HFFc6 (cell line): ENCODE results near the gene PDZD11. TPM values are rescaled to one million over a fixed set of nuclear protein-coding genes. Genes with fewer than 3 reads are reported as not detected.

Experiments
- DNase-seq: peaks from one replicate; pipeline ENCODE4 v3.0.0-alpha.2; 2018
- H3K27ac Mint-ChIP-seq: 2 replicates; pipeline ENCODE4 v1.8.0; 2020; ENCODE audit warnings: mild to moderate bottlenecking, mixed read lengths
- H3K27me3 Mint-ChIP-seq: 2 replicates; pipeline ENCODE4 v1.8.0; 2021; ENCODE audit warnings: mild to moderate bottlenecking, moderate library complexity, mixed read lengths; ENCODE audit not compliant: insufficient read depth
- H3K36me3 Mint-ChIP-seq: 2 replicates; pipeline ENCODE4 v1.8.0; 2021; ENCODE audit warnings: low read depth, mixed read lengths
- H3K4me1 Mint-ChIP-seq: 2 replicates; pipeline ENCODE4 v1.8.0; 2020; ENCODE audit warnings: low read depth, mixed read lengths
- H3K4me3 Mint-ChIP-seq: 2 replicates; pipeline ENCODE4 v1.8.0; 2020; ENCODE audit warnings: mild to moderate bottlenecking, moderate library complexity, mixed read lengths
- H3K9me3 Mint-ChIP-seq: 2 replicates; pipeline ENCODE4 v1.8.0; 2020; ENCODE audit warnings: mild to moderate bottlenecking, mixed read lengths
- total RNA-seq, 6 experiments: library from RNA; stranded (reverse); fragmentation: NEBNext Ultra II Directional; extraction: Animal tissue kit (Norgen Biotek cat#: 25700); gene quantifications; 2 replicates in 1 of 6; 3 replicates in 5 of 6; pipeline ENCODE4 v1.2.3, GENCODE V29; 2021
- TF ChIP-seq, protein P1 (sequence below): fragments of 200-600 bp; sonication (generic); IDR thresholded peaks from 2 replicates; pipeline ENCODE4 v1.5.0; 2021; ENCODE audit warnings: antibody characterized with exemption, mild to moderate bottlenecking

PDZD11 gene
- total RNA-seq, 6 experiments from 2014 or later, result 72.7 to 89.5 (median 87.1) TPM

DNA sequence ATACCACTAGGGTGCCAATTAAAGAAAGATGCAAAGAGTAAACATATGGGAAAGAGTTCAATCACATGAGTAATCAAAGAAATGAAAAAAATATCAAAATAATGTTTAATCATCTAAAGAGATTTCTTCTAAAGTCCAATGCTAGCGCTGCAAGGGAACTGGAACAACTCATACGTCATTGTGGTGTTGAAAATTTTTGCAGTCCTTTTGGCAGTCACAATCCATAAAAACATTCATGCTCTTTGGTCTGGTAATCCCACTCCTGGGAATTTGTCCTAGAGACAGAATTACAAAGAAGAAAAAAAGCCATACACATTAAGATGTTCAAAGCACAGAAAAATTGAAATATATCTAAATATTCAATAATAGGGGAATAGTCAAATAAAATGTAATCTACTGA lies 34.3 kb downstream of the PDZD11 start:
- Mint-ChIP-seq H3K9me3 (no peaks in the 10 kb centered on the region), H3K27ac (no peak overlapping the region), H3K4me3 (no peak overlapping the region), H3K4me1 (peaks cover 32% of the 10 kb centered on the region), H3K27me3 (peaks cover 5% of the 10 kb centered on the region), H3K36me3 (no peaks in the 10 kb centered on the region)
- DNase-seq, result no peak
- TF ChIP-seq, protein P1, sequence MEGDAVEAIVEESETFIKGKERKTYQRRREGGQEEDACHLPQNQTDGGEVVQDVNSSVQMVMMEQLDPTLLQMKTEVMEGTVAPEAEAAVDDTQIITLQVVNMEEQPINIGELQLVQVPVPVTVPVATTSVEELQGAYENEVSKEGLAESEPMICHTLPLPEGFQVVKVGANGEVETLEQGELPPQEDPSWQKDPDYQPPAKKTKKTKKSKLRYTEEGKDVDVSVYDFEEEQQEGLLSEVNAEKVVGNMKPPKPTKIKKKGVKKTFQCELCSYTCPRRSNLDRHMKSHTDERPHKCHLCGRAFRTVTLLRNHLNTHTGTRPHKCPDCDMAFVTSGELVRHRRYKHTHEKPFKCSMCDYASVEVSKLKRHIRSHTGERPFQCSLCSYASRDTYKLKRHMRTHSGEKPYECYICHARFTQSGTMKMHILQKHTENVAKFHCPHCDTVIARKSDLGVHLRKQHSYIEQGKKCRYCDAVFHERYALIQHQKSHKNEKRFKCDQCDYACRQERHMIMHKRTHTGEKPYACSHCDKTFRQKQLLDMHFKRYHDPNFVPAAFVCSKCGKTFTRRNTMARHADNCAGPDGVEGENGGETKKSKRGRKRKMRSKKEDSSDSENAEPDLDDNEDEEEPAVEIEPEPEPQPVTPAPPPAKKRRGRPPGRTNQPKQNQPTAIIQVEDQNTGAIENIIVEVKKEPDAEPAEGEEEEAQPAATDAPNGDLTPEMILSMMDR, result no peak

DNA sequence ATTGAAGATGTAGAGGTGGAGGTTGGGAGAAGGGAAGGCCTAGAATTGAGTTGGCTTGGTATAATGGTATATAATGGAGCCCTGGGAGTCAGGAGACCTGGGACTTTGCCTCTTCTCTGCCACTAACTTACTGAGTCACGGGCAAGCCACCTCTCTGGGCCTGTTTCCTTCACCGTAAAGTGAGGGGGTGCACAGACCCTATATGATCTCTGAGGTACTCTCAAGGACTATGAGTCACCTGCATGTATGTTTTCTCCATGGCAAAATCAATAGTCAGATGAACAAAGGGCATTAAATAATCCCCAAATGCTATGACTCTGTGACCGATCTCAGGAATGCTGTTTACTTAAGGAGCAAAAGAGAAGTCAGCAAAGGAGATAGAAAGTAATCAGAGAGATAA lies 34.8 kb downstream of the PDZD11 start:
- DNase-seq, result no peak
- H3K36me3 Mint-ChIP-seq, result no peaks in the 10 kb centered on the region
- TF ChIP-seq, protein P1, result no peak
- peaks cover 32% of the 10 kb centered on the region for H3K4me1 Mint-ChIP-seq
- H3K27me3 Mint-ChIP-seq, result peaks cover 5% of the 10 kb centered on the region
- H3K4me3 Mint-ChIP-seq, result no peak overlapping the region
- H3K27ac Mint-ChIP-seq, result no peak overlapping the region
- no peaks in the 10 kb centered on the region for H3K9me3 Mint-ChIP-seq

DNA sequence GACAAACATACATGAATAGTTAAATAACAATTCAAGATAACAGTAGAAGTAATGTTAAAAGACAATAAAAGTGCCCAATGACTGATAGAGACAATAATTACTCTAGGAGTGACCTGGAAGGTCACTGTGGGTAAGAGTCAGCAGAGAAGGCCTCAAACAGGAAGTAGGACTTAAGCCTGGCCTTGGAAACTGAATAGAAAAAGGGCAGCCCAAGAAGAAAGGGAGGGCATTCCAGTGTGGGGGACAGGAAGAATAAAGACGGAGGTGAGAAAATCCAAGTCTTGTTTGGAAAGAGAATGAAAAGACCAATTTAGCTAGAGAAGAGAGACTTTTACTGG lies 35.7 kb downstream of the PDZD11 start:
- H3K9me3 Mint-ChIP-seq, result no peaks in the 10 kb centered on the region
- peaks cover 5% of the 10 kb centered on the region for H3K27me3 Mint-ChIP-seq
- H3K36me3 Mint-ChIP-seq, result no peaks in the 10 kb centered on the region
- H3K4me1 Mint-ChIP-seq, result peaks cover 32% of the 10 kb centered on the region
- no peak overlapping the region for H3K4me3 Mint-ChIP-seq
- no peak for DNase-seq
- H3K27ac Mint-ChIP-seq, result peak overlapping the region; percentile 14; the same call in 1 of the 2 replicates
- TF ChIP-seq, protein P1, result no peak

DNA sequence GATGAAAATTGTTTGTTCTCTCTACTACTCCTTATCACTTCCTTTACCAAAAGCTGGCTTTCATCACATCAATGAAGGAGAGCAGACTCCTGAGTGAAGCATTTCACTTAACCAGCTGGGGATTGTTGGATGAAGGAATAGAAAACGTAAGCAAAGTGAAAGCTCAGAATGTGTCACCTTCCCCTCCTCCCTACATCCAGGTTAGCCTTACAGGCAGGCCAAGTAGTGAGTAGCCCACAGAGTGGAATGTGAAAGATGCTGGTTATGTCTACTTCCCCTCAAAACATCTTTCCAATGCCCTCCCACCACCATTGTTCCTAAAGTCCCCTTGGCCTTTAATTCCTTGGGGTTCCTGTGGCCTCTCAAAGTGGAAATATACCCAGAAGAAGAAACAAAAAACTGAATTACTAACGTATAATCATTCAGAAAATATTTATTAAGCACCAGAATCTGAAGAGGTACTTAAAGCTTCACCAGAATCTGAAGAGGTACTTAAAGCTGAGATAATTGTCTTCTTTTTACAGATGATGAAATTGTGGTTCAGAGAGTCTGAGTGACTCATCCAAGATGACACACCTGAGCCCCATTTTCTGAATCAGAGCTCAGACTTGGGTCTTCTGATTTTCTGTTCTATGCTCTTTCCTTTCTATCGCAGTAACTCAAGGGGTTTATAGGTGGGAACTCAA lies 36.2 kb downstream of the PDZD11 start:
- H3K4me1 Mint-ChIP-seq, result peaks cover 32% of the 10 kb centered on the region
- TF ChIP-seq, protein P1, result no peak
- H3K27me3 Mint-ChIP-seq, result peaks cover 3% of the 10 kb centered on the region
- H3K4me3 Mint-ChIP-seq, result no peak overlapping the region
- H3K9me3 Mint-ChIP-seq, result no peaks in the 10 kb centered on the region
- H3K27ac Mint-ChIP-seq, result peak overlapping the region; percentile 14; the same call in 1 of the 2 replicates
- H3K36me3 Mint-ChIP-seq, result no peaks in the 10 kb centered on the region
- DNase-seq, result no peak

DNA sequence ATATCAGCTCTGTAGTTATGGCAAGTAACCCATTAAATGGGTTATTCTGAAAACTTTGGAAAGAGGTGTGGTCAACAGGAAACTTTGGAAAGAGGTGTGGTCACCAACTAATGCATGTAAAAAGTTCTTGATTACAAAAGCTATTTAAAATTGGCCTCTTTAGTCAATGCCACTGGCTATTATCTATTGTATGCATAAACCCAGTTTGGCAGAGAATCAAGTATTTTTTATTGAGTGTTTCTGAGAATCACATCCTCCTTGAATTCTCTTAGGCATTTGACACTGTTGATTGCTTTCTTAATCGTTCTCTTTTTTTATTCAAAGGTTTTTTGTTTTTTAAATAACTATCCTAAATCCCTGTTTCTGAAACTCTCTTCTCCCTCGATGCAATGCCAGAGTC lies 37.2 kb downstream of the PDZD11 start:
- Mint-ChIP-seq H3K27me3 (peaks cover 3% of the 10 kb centered on the region), H3K27ac (no peak overlapping the region), H3K4me1 (peaks cover 32% of the 10 kb centered on the region), H3K36me3 (no peaks in the 10 kb centered on the region), H3K9me3 (no peaks in the 10 kb centered on the region), H3K4me3 (no peak overlapping the region)
- no peak for DNase-seq
- TF ChIP-seq, protein P1, result no peak
